Vagina (tissue), 2 donors: ENCODE measurements around the gene SLFN12. TPM values are rescaled to one million over a fixed set of nuclear protein-coding genes. Genes with fewer than 3 reads are reported as not detected.
"Not testable (repeated sequence)": the region's sequence is repeated elsewhere in the genome, so short reads cannot be mapped to it uniquely, and the experiment has no call there.

Experiments used
- DNase-seq, 2 donors: peaks; one replicate each; pipeline ENCODE4 v3.0.0-alpha.2; 2017; ENCODE audit errors: extremely low spot score in 2 of 2
- H3K27ac ChIP-seq: fragments of 200-600 bp; sonication (generic); one replicate; pipeline ENCODE4 v1.5.1; 2019
- H3K27me3 ChIP-seq: fragments of 200-600 bp; sonication (generic); one replicate; pipeline ENCODE4 v1.5.1; 2019
- H3K36me3 ChIP-seq, 2 donors: fragments of 200-600 bp; sonication (generic); one replicate each; pipeline ENCODE4 v1.5.1; 2017 to 2019
- H3K4me1 ChIP-seq: fragments of 200-600 bp; sonication (generic); one replicate; pipeline ENCODE4 v1.5.1; 2019
- H3K4me3 ChIP-seq, 2 donors: fragments of 200-600 bp; sonication (generic); 1 replicate in 1 of 2; 2 replicates in 1 of 2; pipeline ENCODE4 v1.5.1; 2016 to 2019
- H3K9me3 ChIP-seq: fragments of 200-600 bp; sonication (generic); one replicate; pipeline ENCODE4 v1.5.1; 2019
- POLR2A ChIP-seq, 2 donors: fragments of 450-650 bp; IDR thresholded peaks; one replicate each; pipeline ENCODE4 v1.6.1; 2017; ENCODE audit warnings: antibody characterized with exemption in 2 of 2, mild to moderate bottlenecking in 2 of 2, moderate library complexity in 2 of 2
- POLR2AphosphoS5 ChIP-seq, 2 donors: sonication (generic); formaldehyde crosslinking; IDR thresholded peaks; one replicate each; pipeline ENCODE4 v1.9.0; 2017; ENCODE audit warnings: antibody characterized with exemption in 2 of 2, mild to moderate bottlenecking in 2 of 2, low read depth in 1 of 2; ENCODE audit not compliant: insufficient read depth in 1 of 2
- intact Hi-C: fragments of 100-400 bp; cut with DNase I; formaldehyde crosslinking; loops from one replicate; pipeline ENCODE4 v1.15.1; 2023
- total RNA-seq: library from RNA; depleted of rRNA; stranded (reverse); fragments of >200 nt; gene quantifications from one replicate; pipeline ENCODE4 v1.2.3, GENCODE V29; 2016
- TF ChIP-seq, protein P1 (sequence below), 3 experiments: fragments of 450-650 bp in 2 of 3; fragments of 200-600 bp in 1 of 3; sonication (generic) in 1 of 3; IDR thresholded peaks; one replicate each; pipeline ENCODE4 v1.5.1; 2017 to 2019; ENCODE audit warnings: antibody characterized with exemption in 3 of 3, mild to moderate bottlenecking in 2 of 3, moderate library complexity in 2 of 3

Gene SLFN12
- total RNA-seq, 1 donor from 2014 or later = 5.9 TPM

GRCh38 chr17:35416659-35417058 lies 15.6 kb downstream of the SLFN12 start:
- TF ChIP-seq POLR2A (IDR thresholded peaks at IDR 0.05) (no peak), POLR2AphosphoS5 (IDR thresholded peaks at IDR 0.05; ENCODE audit: insufficient read depth in 1 of 2, low read depth in 1 of 2) (no peak)
- TF ChIP-seq, protein P1, sequence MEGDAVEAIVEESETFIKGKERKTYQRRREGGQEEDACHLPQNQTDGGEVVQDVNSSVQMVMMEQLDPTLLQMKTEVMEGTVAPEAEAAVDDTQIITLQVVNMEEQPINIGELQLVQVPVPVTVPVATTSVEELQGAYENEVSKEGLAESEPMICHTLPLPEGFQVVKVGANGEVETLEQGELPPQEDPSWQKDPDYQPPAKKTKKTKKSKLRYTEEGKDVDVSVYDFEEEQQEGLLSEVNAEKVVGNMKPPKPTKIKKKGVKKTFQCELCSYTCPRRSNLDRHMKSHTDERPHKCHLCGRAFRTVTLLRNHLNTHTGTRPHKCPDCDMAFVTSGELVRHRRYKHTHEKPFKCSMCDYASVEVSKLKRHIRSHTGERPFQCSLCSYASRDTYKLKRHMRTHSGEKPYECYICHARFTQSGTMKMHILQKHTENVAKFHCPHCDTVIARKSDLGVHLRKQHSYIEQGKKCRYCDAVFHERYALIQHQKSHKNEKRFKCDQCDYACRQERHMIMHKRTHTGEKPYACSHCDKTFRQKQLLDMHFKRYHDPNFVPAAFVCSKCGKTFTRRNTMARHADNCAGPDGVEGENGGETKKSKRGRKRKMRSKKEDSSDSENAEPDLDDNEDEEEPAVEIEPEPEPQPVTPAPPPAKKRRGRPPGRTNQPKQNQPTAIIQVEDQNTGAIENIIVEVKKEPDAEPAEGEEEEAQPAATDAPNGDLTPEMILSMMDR (IDR thresholded peaks at IDR 0.05) = no peak
- Histone ChIP-seq H3K27me3 (no peaks in the 10 kb centered on the region), H3K9me3 (no peaks in the 10 kb centered on the region), H3K4me3 (no peak overlapping the region), H3K4me1 (no peaks in the 10 kb centered on the region), H3K36me3 (peaks cover 0 to 5% of the 10 kb centered on the region in 2 donors), H3K27ac (no peak overlapping the region)
- no peak for DNase-seq
- intact Hi-C loops = no loop called here

DNA sequence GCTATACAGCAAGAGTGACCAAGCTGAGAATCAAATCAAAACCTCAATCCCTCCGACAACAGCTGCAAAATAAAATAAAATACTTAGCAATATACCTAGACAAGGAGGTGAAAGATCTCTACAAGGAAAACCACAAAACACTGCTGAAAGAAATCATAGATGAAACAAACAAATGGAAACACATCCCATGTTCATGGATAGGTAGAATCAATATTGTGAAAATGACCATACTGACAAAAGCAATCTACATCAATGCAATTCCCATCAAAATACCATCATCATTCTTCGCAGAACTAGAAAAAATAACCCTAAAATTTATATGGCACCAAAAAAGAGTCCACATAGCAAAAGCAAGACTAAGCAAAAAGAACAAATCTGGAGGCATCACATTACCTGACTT lies 17.6 kb downstream of the SLFN12 start:
- H3K4me1 ChIP-seq, H3K9me3 ChIP-seq, H3K4me3 ChIP-seq, H3K27ac ChIP-seq, H3K36me3 ChIP-seq, intact Hi-C loops, H3K27me3 ChIP-seq, DNase-seq: not testable (repeated sequence)

- H3K27me3 ChIP-seq = no peaks in the 10 kb centered on the region
- H3K9me3 ChIP-seq = no peaks in the 10 kb centered on the region
- peaks cover 0 to 5% of the 10 kb centered on the region in 2 donors for H3K36me3 ChIP-seq
- no peak overlapping the region for H3K27ac ChIP-seq
- intact Hi-C loops = no loop called here
- TF ChIP-seq, protein P1 (IDR thresholded peaks at IDR 0.05) = no peak
- TF ChIP-seq POLR2A (IDR thresholded peaks at IDR 0.05) (no peak), POLR2AphosphoS5 (IDR thresholded peaks at IDR 0.05; ENCODE audit: insufficient read depth in 1 of 2, low read depth in 1 of 2) (no peak)
- DNase-seq = no peak
- no peaks in the 10 kb centered on the region for H3K4me1 ChIP-seq
- no peak overlapping the region for H3K4me3 ChIP-seq
These were observed 18.1 kb downstream of the SLFN12 start for GRCh38 chr17:35414247-35414646.

GRCh38 chr17:35407531-35407930 lies 24.8 kb downstream of the SLFN12 start:
- Histone ChIP-seq H3K27me3 (no peaks in the 10 kb centered on the region), H3K9me3 (no peaks in the 10 kb centered on the region), H3K4me3 (no peak overlapping the region), H3K27ac (no peak overlapping the region), H3K4me1 (no peaks in the 10 kb centered on the region), H3K36me3 (peaks cover 0 to 6% of the 10 kb centered on the region in 2 donors)
- no peak for DNase-seq
- intact Hi-C loops = no loop called here
- TF ChIP-seq POLR2A (IDR thresholded peaks at IDR 0.05) (no peak), POLR2AphosphoS5 (IDR thresholded peaks at IDR 0.05; ENCODE audit: insufficient read depth in 1 of 2, low read depth in 1 of 2) (no peak)
- TF ChIP-seq, protein P1 (IDR thresholded peaks at IDR 0.05) = no peak

GRCh38 chr17:35406568-35406967 lies 25.7 kb downstream of the SLFN12 start:
- Histone ChIP-seq H3K4me3 (no peak overlapping the region), H3K27me3 (no peaks in the 10 kb centered on the region), H3K27ac (no peak overlapping the region), H3K36me3 (peaks cover 0 to 6% of the 10 kb centered on the region in 2 donors), H3K9me3 (no peaks in the 10 kb centered on the region), H3K4me1 (no peaks in the 10 kb centered on the region)
- intact Hi-C loops = no loop called here
- TF ChIP-seq POLR2A (IDR thresholded peaks at IDR 0.05) = no peak
- TF ChIP-seq POLR2AphosphoS5 (IDR thresholded peaks at IDR 0.05; ENCODE audit: insufficient read depth in 1 of 2, low read depth in 1 of 2) = no peak
- TF ChIP-seq, protein P1 (IDR thresholded peaks at IDR 0.05) = no peak
- no peak for DNase-seq

DNA sequence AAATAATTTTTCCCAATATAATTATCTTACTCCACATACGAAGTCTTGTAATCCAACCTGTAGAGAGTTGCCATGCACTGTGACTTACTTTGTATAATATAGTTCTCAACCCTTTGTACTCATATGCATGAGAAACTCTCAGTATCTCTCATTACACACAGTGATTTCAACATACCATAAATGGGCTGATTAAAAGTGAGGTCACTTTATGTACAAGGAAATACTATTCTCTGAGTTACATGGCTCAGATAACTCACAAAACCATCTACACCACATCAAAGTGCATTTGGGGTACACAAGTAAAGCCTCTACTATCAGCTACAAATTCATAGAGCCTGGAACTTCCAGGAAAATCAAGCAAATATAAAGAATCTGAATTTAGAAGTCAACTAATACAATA lies 27.9 kb downstream of the SLFN12 start:
- no peak for TF ChIP-seq POLR2A (IDR thresholded peaks at IDR 0.05)
- TF ChIP-seq, protein P1 (IDR thresholded peaks at IDR 0.05) = no peak
- TF ChIP-seq POLR2AphosphoS5 (IDR thresholded peaks at IDR 0.05; ENCODE audit: insufficient read depth in 1 of 2, low read depth in 1 of 2) = no peak
- Histone ChIP-seq H3K36me3 (peaks cover 0 to 6% of the 10 kb centered on the region in 2 donors), H3K4me3 (no peak overlapping the region), H3K27ac (no peak overlapping the region), H3K9me3 (no peaks in the 10 kb centered on the region), H3K27me3 (no peaks in the 10 kb centered on the region), H3K4me1 (no peaks in the 10 kb centered on the region)
- intact Hi-C loops = no loop called here
- DNase-seq = no peak

DNA sequence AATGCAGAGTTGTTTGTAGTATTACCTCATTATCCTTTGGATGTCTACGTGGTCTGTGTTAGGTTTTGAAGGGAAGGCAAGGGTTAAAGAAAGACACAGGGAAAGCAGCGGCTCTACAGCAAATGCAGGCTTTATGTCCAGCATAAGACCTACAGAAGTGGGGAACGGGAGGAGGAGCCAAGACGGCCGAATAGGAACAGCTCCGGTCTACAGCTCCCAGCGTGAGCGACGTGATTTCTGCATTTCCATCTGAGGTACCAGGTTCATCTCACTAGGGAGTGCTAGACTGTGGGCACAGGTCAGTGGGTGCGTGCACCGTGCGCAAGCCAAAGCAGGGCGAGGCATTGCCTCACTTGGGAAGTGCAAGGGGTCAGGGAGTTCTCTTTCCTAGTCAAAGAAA lies 38.5 kb downstream of the SLFN12 start:
- H3K4me1 ChIP-seq, DNase-seq, H3K36me3 ChIP-seq, intact Hi-C loops, H3K27ac ChIP-seq, H3K4me3 ChIP-seq, H3K9me3 ChIP-seq, H3K27me3 ChIP-seq: not testable (repeated sequence)
